ENCODE results near the gene RAB5B.
A peak's percentile ranks its signal among the peaks of the same experiment; 100 is the strongest.

The RAB5B gene

GRCh38 chr12:56017181-56017580 is 43.3 kb downstream of the RAB5B start:
- no peak for TF ChIP-seq CTCF (conservative IDR thresholded peaks at IDR 0.05; ENCODE audit: low read depth, low read length)
- DNase-seq (ENCODE audit: low read depth) = no peak
- no peak overlapping the region for H3K4me3 ChIP-seq (ENCODE audit: low read depth, low read length)

DNA sequence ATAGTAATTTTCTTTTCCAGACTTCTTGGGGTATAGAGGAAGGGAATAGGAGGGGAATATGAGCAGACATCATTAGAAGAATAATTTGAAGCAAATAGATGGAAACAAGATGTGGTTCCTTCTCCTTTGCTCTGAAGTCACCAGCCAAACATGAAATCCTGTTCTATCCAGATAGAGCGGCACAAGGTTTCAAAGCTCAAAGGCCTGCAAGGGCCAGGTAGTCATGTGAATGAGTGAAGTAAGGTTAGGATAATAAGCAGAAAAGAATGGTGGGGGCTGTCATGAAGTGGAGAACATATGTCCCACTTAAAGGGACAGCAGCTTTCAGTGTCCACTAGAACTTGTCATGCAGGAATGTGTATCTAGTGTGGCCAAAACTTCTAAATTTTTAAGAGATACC is 44.5 kb downstream of the RAB5B start:
- H3K4me3 ChIP-seq (ENCODE audit: low read depth, low read length) = no peak overlapping the region
- TF ChIP-seq CTCF (conservative IDR thresholded peaks at IDR 0.05; ENCODE audit: low read depth, low read length) = no peak

DNA sequence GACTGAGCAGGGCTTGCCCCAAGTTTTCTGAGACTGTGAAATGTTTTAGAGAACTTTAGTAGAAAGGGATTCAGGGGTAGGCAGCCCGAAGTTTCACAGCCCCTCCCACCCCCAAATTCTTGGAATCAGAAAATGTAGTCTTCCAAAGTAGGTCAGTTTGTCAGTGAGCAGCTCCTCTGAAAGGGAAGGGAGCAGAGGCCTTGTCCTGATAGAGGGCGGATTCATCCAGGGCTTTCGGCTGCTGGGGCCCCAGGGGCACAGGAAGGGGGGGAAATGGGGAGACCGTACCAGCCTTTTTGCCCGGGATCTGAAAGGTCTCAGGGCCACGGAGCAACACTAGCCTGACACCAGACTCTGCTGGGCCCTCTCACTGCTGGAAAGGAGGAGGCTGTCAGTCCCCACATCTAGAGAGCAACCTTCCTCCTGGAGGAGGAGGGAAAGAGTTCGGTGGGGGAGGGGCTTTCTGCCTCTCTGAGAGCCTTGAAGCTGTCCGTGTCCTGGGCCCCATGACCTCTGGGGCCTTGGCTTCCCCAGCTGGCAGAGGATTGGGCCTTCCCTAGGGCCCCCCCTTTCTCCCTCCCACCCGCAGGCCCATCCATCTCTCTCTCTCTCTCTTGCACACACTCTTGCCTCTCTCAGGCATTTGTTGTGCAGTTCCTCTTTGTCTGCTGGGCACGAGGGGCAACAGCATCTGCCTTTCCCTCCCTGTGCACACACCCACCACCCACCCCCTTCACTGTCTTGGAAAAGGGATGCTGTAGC is 46.7 kb downstream of the RAB5B start, which contains the start of gene IKZF4:
IKZF4 (plus strand) TSS at position 621 of the 762 bp plus-strand sequence. CDS start 451 bp downstream, outside the sequence.
- DNase-seq (ENCODE audit: low read depth) = peak; percentile 71
- H3K4me3 ChIP-seq (ENCODE audit: low read depth, low read length) = peak within 1 kb of the TSS; percentile 47
- no peak for TF ChIP-seq CTCF (conservative IDR thresholded peaks at IDR 0.05; ENCODE audit: low read depth, low read length)

More for the DNA sequence above, 44.5 kb downstream of the RAB5B start:
- DNase-seq (ENCODE audit: low read depth) = no peak

DNA sequence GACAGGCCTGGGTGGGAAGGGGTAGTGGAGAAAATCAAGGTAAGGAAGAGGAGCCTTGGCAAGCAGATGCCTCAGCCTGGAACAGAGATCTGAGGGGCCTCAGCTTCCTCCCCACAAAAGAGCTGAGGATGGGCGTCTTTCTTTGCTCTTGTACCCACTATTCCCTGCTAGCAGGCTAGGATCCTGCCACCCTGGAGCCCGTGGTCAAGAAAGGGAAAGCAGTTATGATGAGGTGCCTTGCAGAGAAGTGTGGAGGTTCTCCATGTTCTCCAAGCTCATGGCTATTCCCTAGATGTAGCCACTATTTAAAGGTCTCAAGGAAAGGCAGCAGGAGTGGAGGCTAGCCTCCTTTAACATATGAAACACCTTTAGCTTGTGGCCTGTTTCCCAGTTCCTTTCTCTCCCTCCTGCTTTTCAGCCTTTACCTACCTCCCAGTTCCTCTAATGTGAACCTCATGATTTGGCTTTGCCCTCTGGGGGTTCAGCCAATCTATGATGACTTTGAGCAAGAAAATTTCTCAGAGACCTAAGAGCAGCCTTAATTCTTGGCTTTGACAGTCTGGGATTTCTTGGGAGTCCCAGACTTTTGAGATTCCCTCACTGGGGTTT is 48.1 kb downstream of the RAB5B start:
- TF ChIP-seq CTCF (conservative IDR thresholded peaks at IDR 0.05; ENCODE audit: low read depth, low read length) = peak; percentile 8
- peak overlapping the region; percentile 47 for H3K4me3 ChIP-seq (ENCODE audit: low read depth, low read length)
- peak; percentile 17 for DNase-seq (ENCODE audit: low read depth)

GRCh38 chr12:56028511-56029165 is 54.8 kb downstream of the RAB5B start:
- H3K4me3 ChIP-seq (ENCODE audit: low read depth, low read length) = no peak overlapping the region
- TF ChIP-seq CTCF (conservative IDR thresholded peaks at IDR 0.05; ENCODE audit: low read depth, low read length) = no peak
- no peak for DNase-seq (ENCODE audit: low read depth)

DNA sequence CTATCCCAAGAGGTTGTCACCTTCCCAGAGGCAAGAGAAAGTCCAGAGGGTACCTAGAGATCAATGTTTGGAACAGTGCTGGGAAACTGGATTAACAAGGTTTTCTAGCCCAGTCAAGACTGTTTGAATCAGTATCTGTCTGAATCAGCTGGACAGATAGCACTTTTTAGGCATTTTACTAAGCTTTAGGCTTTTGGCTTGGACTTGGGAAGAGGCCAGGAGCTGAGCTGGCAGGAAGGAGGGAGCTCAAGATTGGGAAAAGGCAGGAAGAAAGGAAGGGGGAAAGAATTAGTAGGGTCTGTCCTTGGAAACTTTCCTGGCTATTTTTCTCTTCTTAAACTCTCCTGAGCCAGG is 55.3 kb downstream of the RAB5B start:
- TF ChIP-seq CTCF (conservative IDR thresholded peaks at IDR 0.05; ENCODE audit: low read depth, low read length) = no peak
- no peak for DNase-seq (ENCODE audit: low read depth)
- H3K4me3 ChIP-seq (ENCODE audit: low read depth, low read length) = no peak overlapping the region

Measured in choroid plexus epithelial cell (primary cell).